Measurements from ENCODE around the gene TUBA3E.
"Not testable (repeated sequence)": the region's sequence is repeated elsewhere in the genome, so short reads cannot be mapped to it uniquely, and the experiment has no call there.

Gene TUBA3E

DNA sequence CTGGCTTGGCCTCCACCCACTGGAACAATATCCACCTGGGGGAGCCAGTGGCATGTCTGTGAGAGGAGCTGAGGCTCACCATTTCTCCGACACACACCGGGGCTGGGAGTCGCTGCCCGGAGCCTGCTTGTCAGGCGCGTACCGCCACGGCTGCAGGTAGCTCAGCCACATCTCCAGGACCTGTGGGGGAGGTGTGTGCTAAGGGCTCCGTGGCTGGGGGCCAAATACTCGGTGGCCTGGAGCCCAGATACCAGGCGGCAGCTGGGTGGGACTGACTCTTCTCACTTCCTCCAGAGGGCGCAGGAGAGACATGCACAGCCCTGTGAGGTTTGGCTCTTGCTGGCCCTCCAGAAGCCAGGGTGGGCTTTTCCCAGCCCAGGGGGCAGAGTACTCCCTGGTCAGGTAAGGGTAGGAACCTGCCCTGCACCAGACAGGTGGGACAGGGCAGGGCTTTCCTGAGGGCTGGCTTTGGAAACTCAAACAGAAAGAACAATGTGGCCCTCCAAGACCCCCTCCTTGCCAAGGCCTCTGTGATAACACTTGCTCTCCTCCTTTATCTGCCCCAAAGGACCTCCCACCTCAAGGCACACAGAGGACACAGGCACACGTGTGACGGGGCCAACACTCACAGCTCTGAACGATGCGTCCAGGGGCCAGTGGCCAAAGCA, 42.1 kb downstream of the TUBA3E start:
- H3K27ac ChIP-seq (ENCODE audit: low read depth, low read length); H3K27me3 ChIP-seq (ENCODE audit: control insufficient read depth, low read length); H3K79me2 ChIP-seq (ENCODE audit: control insufficient read depth, low read length); H3F3A ChIP-seq (ENCODE audit: control insufficient read depth, insufficient read depth); H3K4me3 ChIP-seq (ENCODE audit: low read length); H3K9me2 ChIP-seq (replicated peaks; ENCODE audit: control insufficient read depth, low read length); H4K20me1 ChIP-seq (ENCODE audit: control insufficient read depth, insufficient read depth, low read depth, low read length); H3K9me3 ChIP-seq (ENCODE audit: control insufficient read depth, insufficient read depth, low read length); H3K4me2 ChIP-seq (ENCODE audit: low read length): not testable (repeated sequence)
- H3K4me1 ChIP-seq (ENCODE audit: control insufficient read depth, low read length): peaks cover 33% of the 10 kb centered on the region
- peaks cover 42% of the 10 kb centered on the region for H3K36me3 ChIP-seq (ENCODE audit: control insufficient read depth, low read length)
- peak; percentile 69 for TF ChIP-seq CTCF (IDR thresholded peaks at IDR 0.05; ENCODE audit: low read depth, low read length, poor library complexity, severe bottlenecking)

GRCh38 chr2:130154773-130155765, 43.2 kb downstream of the TUBA3E start:
- Histone ChIP-seq H3K36me3 (ENCODE audit: control insufficient read depth, low read length) (peaks cover 42% of the 10 kb centered on the region), H3K27ac (ENCODE audit: low read depth, low read length) (no peak overlapping the region), H3K4me1 (ENCODE audit: control insufficient read depth, low read length) (peaks cover 29% of the 10 kb centered on the region), H3K79me2 (ENCODE audit: control insufficient read depth, low read length) (no peaks in the 10 kb centered on the region), H3K27me3 (ENCODE audit: control insufficient read depth, low read length) (no peaks in the 10 kb centered on the region), H3K9me2 (replicated peaks; ENCODE audit: control insufficient read depth, low read length) (no peaks in the 10 kb centered on the region), H3K4me2 (ENCODE audit: low read length) (no peak overlapping the region), H3F3A (ENCODE audit: control insufficient read depth, insufficient read depth) (no peaks in the 10 kb centered on the region), H3K4me3 (ENCODE audit: low read length) (no peak overlapping the region), H4K20me1 (ENCODE audit: control insufficient read depth, insufficient read depth, low read depth, low read length) (no peaks in the 10 kb centered on the region), H3K9me3 (ENCODE audit: control insufficient read depth, insufficient read depth, low read length) (no peaks in the 10 kb centered on the region)
- TF ChIP-seq CTCF (IDR thresholded peaks at IDR 0.05; ENCODE audit: low read depth, low read length, poor library complexity, severe bottlenecking) (no peak), EZH2phosphoT487 (IDR thresholded peaks at IDR 0.05; ENCODE audit: borderline replicate concordance, low read length) (no peak)

DNA sequence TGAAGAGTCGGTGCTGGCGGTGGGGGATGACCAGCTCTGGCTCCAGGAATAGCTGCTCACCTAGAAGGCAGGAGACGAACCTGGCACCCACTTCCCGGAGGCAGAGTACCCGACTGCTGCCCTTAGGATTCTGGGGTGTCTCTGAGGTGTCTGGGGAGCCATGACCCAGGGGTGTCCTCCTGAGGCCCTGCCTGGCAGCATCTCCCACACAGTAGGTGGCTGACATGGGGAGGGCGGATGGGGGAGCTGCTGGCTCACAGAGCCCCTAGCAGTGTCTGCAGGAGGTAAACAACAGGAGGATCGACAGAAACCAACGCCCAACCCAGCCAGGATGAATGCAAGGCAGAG, 43.8 kb downstream of the TUBA3E start:
- not testable (repeated sequence) for H3K79me2 ChIP-seq (ENCODE audit: control insufficient read depth, low read length); H3K4me3 ChIP-seq (ENCODE audit: low read length); H3K4me2 ChIP-seq (ENCODE audit: low read length); H3K9me3 ChIP-seq (ENCODE audit: control insufficient read depth, insufficient read depth, low read length); H3F3A ChIP-seq (ENCODE audit: control insufficient read depth, insufficient read depth); H3K27me3 ChIP-seq (ENCODE audit: control insufficient read depth, low read length); H3K27ac ChIP-seq (ENCODE audit: low read depth, low read length); H3K9me2 ChIP-seq (replicated peaks; ENCODE audit: control insufficient read depth, low read length); H4K20me1 ChIP-seq (ENCODE audit: control insufficient read depth, insufficient read depth, low read depth, low read length)
- H3K4me1 ChIP-seq (ENCODE audit: control insufficient read depth, low read length): peaks cover 22% of the 10 kb centered on the region
- peaks cover 39% of the 10 kb centered on the region for H3K36me3 ChIP-seq (ENCODE audit: control insufficient read depth, low read length)

DNA sequence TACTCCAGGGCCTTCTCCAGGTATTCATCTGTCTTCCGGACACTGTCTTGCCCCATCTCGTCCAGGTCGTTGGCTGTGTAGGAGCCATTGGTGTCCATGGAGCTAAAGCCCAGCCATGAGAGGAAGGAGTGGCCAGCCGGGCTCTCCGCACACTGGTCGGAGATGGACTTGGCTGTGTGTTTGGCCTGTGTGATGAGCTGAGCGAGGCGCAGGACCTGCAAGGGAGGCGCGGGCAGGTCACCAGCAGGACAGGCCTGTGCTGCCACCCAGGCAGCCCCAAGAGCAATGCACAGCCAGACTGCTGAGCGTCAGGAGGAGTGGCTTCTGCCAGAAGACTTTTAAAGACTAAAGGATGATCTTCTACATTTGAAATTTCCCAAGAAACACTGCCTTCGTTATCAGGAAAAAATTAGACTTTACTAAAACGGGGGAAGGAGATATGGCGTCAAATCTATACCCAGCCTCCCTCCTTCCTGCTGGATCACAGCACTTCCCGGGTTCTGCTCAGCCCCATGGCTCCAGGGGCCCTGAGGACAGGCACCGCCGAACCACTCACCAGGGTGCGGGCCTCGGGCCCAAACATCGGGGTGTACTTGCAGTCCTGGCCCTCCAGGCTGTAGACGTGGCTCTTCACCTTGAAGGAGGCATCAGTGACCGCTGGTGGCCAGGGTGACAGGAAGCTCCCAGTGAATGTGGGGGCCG, 44.4 kb downstream of the TUBA3E start:
- not testable (repeated sequence) for H3K4me2 ChIP-seq (ENCODE audit: low read length); H3K27me3 ChIP-seq (ENCODE audit: control insufficient read depth, low read length); H3F3A ChIP-seq (ENCODE audit: control insufficient read depth, insufficient read depth)

More for the DNA sequence above, 44.4 kb downstream of the TUBA3E start:
- not testable (repeated sequence) for H3K27ac ChIP-seq (ENCODE audit: low read depth, low read length); H4K20me1 ChIP-seq (ENCODE audit: control insufficient read depth, insufficient read depth, low read depth, low read length); H3K4me3 ChIP-seq (ENCODE audit: low read length); H3K79me2 ChIP-seq (ENCODE audit: control insufficient read depth, low read length); H3K9me2 ChIP-seq (replicated peaks; ENCODE audit: control insufficient read depth, low read length); H3K9me3 ChIP-seq (ENCODE audit: control insufficient read depth, insufficient read depth, low read length)
- Histone ChIP-seq H3K36me3 (ENCODE audit: control insufficient read depth, low read length) (peaks cover 37% of the 10 kb centered on the region), H3K4me1 (ENCODE audit: control insufficient read depth, low read length) (peaks cover 17% of the 10 kb centered on the region)

All from DOHH2 (cell line).